ENCODE data around the gene SPTLC2. TPM values are rescaled to one million over a fixed set of nuclear protein-coding genes. Genes with fewer than 3 reads are reported as not detected.
"Not testable (repeated sequence)": the region's sequence is repeated elsewhere in the genome, so short reads cannot be mapped to it uniquely, and the experiment has no call there.

Gene SPTLC2
- total RNA-seq, 4 donors from 2014 or later, result 18.9 to 24.6 (median 22.8) TPM

DNA sequence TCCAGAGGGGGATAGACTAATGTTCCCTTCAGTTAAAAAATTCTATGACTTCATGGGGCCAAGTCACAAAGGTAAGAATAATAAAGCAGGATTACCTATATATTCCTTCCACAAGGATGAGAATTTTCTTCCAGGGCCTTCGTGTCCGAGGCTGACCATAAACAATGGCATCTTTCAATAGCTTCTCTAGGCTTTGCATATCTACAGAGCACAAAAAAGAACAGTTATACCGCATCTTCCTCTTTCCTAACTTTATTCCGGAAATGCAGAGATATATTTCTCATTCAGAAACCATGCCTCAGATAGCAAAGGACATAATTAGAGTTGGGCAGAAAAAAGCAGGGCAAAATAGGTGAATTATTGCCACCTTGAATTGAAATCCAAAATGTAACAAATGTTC lies 59.5 kb downstream of the SPTLC2 start:
- Histone ChIP-seq H3K4me1 (no peaks in the 10 kb centered on the region), H3K9me3 (no peaks in the 10 kb centered on the region), H3K27me3 (no peaks in the 10 kb centered on the region), H3K36me3 (peaks cover 53% of the 10 kb centered on the region), H3K27ac (no peak overlapping the region), H3K4me3 (no peak overlapping the region)
- 59% methylated on average over 4 of the region's 4 CpGs for WGBS
- TF ChIP-seq EP300 (IDR thresholded peaks at IDR 0.05) (no peak), POLR2AphosphoS5 (IDR thresholded peaks at IDR 0.05) (no peak), POLR2A (IDR thresholded peaks at IDR 0.05) (no peak)
- TF ChIP-seq, protein P1, sequence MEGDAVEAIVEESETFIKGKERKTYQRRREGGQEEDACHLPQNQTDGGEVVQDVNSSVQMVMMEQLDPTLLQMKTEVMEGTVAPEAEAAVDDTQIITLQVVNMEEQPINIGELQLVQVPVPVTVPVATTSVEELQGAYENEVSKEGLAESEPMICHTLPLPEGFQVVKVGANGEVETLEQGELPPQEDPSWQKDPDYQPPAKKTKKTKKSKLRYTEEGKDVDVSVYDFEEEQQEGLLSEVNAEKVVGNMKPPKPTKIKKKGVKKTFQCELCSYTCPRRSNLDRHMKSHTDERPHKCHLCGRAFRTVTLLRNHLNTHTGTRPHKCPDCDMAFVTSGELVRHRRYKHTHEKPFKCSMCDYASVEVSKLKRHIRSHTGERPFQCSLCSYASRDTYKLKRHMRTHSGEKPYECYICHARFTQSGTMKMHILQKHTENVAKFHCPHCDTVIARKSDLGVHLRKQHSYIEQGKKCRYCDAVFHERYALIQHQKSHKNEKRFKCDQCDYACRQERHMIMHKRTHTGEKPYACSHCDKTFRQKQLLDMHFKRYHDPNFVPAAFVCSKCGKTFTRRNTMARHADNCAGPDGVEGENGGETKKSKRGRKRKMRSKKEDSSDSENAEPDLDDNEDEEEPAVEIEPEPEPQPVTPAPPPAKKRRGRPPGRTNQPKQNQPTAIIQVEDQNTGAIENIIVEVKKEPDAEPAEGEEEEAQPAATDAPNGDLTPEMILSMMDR (IDR thresholded peaks at IDR 0.05), result no peak
- DNase-seq (ENCODE audit: low spot score in 2 of 2), result no peak

DNA sequence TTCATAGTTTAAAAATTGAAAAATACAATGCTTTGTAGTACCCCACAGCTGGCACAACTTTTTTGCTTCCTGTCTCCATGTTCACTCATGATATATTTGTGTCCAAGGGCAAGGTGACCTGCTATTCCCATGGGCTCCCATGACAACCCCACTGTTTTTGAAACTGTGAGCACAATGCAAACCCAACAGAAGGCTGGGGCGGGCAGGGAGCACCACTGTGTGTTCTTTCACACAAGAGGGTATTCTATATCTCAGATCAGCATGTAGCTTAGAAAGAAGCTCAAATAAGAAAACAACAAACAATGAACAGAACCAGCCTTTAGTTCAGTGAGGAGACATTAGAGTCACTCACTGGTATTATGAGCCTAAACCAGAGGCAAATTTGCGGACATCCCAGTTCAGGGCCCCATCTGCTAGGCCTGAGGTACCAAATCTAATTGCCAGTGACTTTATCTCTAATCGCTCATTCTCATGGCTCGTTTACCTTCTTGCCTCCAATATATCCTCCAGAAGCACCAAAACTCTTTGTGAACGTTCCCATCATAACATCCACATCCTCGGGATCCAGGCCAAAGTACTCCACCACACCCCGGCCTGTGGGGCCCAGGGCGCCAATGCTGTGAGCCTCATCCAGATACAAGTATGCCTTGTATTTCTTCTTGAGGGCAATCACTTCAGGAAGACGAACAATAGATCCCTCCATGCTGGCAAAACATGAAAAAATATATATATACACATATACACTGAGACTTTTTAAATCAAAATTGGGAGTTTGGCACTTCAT lies 61.4 kb downstream of the SPTLC2 start:
- Histone ChIP-seq H3K36me3 (peaks cover 38% of the 10 kb centered on the region), H3K4me3 (no peak overlapping the region), H3K4me1 (no peaks in the 10 kb centered on the region), H3K27me3 (no peaks in the 10 kb centered on the region), H3K27ac (no peak overlapping the region), H3K9me3 (no peaks in the 10 kb centered on the region)
- 64% methylated on average over 9 of the region's 9 CpGs for WGBS
- no peak for DNase-seq (ENCODE audit: low spot score in 2 of 2)
- TF ChIP-seq, protein P1 (IDR thresholded peaks at IDR 0.05), result no peak
- TF ChIP-seq POLR2A (IDR thresholded peaks at IDR 0.05) (no peak), POLR2AphosphoS5 (IDR thresholded peaks at IDR 0.05) (no peak), EP300 (IDR thresholded peaks at IDR 0.05) (no peak)

DNA sequence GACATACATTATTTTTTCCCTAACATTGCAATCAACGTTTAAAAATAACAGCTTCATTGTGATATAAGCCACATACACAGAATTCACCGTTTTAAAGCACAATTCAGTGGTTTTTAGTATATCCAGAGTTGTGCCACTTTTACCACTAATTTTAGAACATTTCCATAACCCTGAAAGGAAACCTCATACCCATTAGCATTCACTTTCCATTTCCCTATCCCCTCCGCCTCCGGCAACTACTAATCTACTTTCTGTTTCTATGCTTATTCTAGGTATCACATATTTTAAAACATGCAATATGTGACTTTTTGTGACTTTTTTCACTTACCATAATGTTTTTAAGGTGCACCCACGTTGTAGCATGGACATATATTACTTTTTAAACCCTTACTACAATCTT lies 62.2 kb downstream of the SPTLC2 start:
- WGBS, result 74% methylated on average over 5 of the region's 5 CpGs
- Histone ChIP-seq H3K36me3 (peaks cover 42% of the 10 kb centered on the region), H3K27me3 (no peaks in the 10 kb centered on the region), H3K4me1 (no peaks in the 10 kb centered on the region), H3K9me3 (no peaks in the 10 kb centered on the region), H3K4me3 (no peak overlapping the region), H3K27ac (no peak overlapping the region)
- no peak for DNase-seq (ENCODE audit: low spot score in 2 of 2)
- no peak for TF ChIP-seq POLR2A (IDR thresholded peaks at IDR 0.05)
- TF ChIP-seq, protein P1 (IDR thresholded peaks at IDR 0.05), result no peak
- TF ChIP-seq POLR2AphosphoS5 (IDR thresholded peaks at IDR 0.05), result no peak
- TF ChIP-seq EP300 (IDR thresholded peaks at IDR 0.05), result no peak

DNA sequence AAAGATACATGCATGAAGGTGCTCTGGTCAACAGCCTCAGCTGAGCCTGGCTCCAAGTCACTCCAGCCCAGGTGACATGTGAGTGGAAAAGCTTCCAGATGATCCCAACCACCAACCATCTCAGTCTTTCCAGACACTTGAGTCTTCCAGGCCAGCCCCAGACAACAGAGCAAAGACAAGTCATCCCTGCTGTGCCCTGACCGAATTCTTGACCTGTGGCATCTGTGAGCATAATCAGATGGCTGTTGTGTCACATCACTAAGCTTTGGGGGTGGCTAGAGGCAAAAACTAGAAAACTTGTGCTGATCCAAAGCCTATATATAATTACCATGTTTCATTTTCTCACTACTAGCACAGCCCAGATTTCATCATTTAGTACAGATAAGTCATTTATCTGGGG lies 67.0 kb downstream of the SPTLC2 start:
- 89% methylated on average over 1 of the region's 1 CpG for WGBS
- H3K9me3 ChIP-seq, result no peaks in the 10 kb centered on the region
- TF ChIP-seq POLR2AphosphoS5 (IDR thresholded peaks at IDR 0.05), result no peak
- TF ChIP-seq, protein P1 (IDR thresholded peaks at IDR 0.05), result no peak
- TF ChIP-seq POLR2A (IDR thresholded peaks at IDR 0.05), result no peak
- no peak for TF ChIP-seq EP300 (IDR thresholded peaks at IDR 0.05)
- no peak overlapping the region for H3K4me3 ChIP-seq
- no peak for DNase-seq (ENCODE audit: low spot score in 2 of 2)
- no peak overlapping the region for H3K27ac ChIP-seq
- no peaks in the 10 kb centered on the region for H3K4me1 ChIP-seq
- peaks cover 35% of the 10 kb centered on the region for H3K36me3 ChIP-seq
- H3K27me3 ChIP-seq, result no peaks in the 10 kb centered on the region

DNA sequence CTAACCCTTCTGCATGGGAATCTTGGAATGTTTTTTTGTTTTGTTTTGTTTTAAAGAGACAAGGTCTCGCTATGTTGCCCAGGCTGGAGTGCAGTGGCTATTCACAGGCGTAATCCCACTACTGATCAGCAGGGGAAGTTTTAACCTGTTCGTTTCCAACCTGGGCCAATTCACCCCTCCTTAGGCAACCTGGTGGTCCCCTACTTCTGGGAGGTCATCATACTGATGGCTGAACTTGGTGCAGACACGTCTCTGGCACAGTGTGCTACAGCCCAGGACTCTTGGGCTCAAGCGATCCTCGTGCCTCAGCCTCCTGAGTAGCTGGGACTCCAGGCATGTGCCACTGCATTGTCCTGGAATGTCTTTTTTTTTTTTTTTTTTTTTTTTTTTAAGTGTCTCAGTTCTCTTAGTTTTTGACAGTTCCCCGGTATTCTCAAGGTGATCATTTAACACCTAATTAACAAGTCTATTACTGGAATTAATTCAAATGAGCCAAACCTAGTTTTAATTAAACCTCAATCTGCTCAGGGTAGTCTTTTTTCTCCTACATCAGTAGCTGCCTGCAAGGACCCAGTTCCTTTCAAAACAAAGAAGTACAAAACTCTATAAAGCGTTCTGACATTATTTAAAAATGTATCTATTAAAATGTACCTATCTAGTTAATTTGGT lies 68.8 kb downstream of the SPTLC2 start:
- Histone ChIP-seq H3K27me3 (no peaks in the 10 kb centered on the region), H3K36me3 (peaks cover 35% of the 10 kb centered on the region), H3K4me1 (peaks cover 10% of the 10 kb centered on the region), H3K9me3 (no peaks in the 10 kb centered on the region), H3K27ac (no peak overlapping the region), H3K4me3 (no peak overlapping the region)
- no peak for DNase-seq (ENCODE audit: low spot score in 2 of 2)
- no peak for TF ChIP-seq EP300 (IDR thresholded peaks at IDR 0.05)
- TF ChIP-seq, protein P1 (IDR thresholded peaks at IDR 0.05), result no peak
- TF ChIP-seq POLR2AphosphoS5 (IDR thresholded peaks at IDR 0.05), result no peak
- no peak for TF ChIP-seq POLR2A (IDR thresholded peaks at IDR 0.05)
- WGBS, result 89% methylated on average over 8 of the region's 8 CpGs

DNA sequence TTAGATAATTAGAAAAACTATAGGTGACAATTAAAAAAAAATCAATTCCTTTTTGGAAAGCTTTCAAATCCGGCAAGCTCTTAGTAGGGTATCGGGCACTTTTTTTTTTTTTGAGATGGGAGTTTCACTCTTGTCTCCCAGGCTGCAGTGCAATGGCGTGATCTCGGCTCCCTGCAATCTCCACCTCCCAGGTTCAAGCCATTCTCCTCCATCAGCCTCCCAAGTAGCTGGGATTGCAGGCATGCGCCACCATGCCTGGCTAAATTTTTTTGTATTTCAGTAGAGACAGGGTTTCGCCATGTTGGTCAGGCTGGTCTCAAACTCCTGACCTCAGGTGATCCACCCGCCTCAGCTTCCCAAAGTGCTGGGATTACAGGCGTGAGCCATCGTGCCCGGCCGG lies 71.3 kb downstream of the SPTLC2 start:
- H3K27ac ChIP-seq; H3K27me3 ChIP-seq; H3K9me3 ChIP-seq; DNase-seq (ENCODE audit: low spot score in 2 of 2); H3K4me3 ChIP-seq: not testable (repeated sequence)
- peaks cover 13% of the 10 kb centered on the region for H3K4me1 ChIP-seq
- WGBS, result 96% methylated on average over 11 of the region's 11 CpGs
- peaks cover 28% of the 10 kb centered on the region for H3K36me3 ChIP-seq

Measured in suprapubic skin (tissue), 4 donors.